ENCODE results near the gene ADIPOR2.

The ADIPOR2 gene

GRCh38 chr12:1799051-1799881 is 108.4 kb downstream of the ADIPOR2 start:
- DNase-seq (ENCODE audit: low read depth, low spot score) = no peak

- DNase-seq (ENCODE audit: low read depth, low spot score) = no peak
Measured at GRCh38 chr12:1799882-1800400, 109.1 kb downstream of the ADIPOR2 start.

- no peak for DNase-seq (ENCODE audit: low read depth, low spot score)
Measured at GRCh38 chr12:1800401-1801302, 109.8 kb downstream of the ADIPOR2 start.

- DNase-seq (ENCODE audit: low read depth, low spot score) = no peak
Measured at GRCh38 chr12:1801303-1801975, 110.6 kb downstream of the ADIPOR2 start.

- no peak for DNase-seq (ENCODE audit: low read depth, low spot score)
Measured at GRCh38 chr12:1803736-1804135, 112.9 kb downstream of the ADIPOR2 start.

- DNase-seq (ENCODE audit: low read depth, low spot score) = peak; percentile 72
Measured at GRCh38 chr12:1804545-1805332, 113.9 kb downstream of the ADIPOR2 start.

GRCh38 chr12:1805441-1806081 is 114.7 kb downstream of the ADIPOR2 start:
- no peak for DNase-seq (ENCODE audit: low read depth, low spot score)

- no peak for DNase-seq (ENCODE audit: low read depth, low spot score)
Measured at GRCh38 chr12:1806301-1807086, 115.6 kb downstream of the ADIPOR2 start.

- DNase-seq (ENCODE audit: low read depth, low spot score) = no peak
Measured at GRCh38 chr12:1807087-1807860, 116.4 kb downstream of the ADIPOR2 start.

- DNase-seq (ENCODE audit: low read depth, low spot score) = no peak
Measured at GRCh38 chr12:1808036-1808797, 117.3 kb downstream of the ADIPOR2 start.

GRCh38 chr12:1808798-1809480 is 118.1 kb downstream of the ADIPOR2 start:
- DNase-seq (ENCODE audit: low read depth, low spot score) = no peak

- DNase-seq (ENCODE audit: low read depth, low spot score) = no peak
Measured at GRCh38 chr12:1809591-1810190, 118.8 kb downstream of the ADIPOR2 start.

- no peak for DNase-seq (ENCODE audit: low read depth, low spot score)
Measured at GRCh38 chr12:1810201-1810930, 119.5 kb downstream of the ADIPOR2 start.

GRCh38 chr12:1810931-1811280 is 120.0 kb downstream of the ADIPOR2 start:
- no peak for DNase-seq (ENCODE audit: low read depth, low spot score)

- DNase-seq (ENCODE audit: low read depth, low spot score) = no peak
Measured at GRCh38 chr12:1811281-1811947, 120.5 kb downstream of the ADIPOR2 start.

GRCh38 chr12:1811948-1812291 is 121.0 kb downstream of the ADIPOR2 start:
- no peak for DNase-seq (ENCODE audit: low read depth, low spot score)

Measured in activated CD4-positive, CD25-positive, alpha-beta regulatory T cell treated with anti-CD3 and anti-CD28 coated beads, Interleukin-2, amount 50 U/mL, for 16 hours (primary cell).